ENCODE results near the gene AFMID. TPM values are rescaled to one million over a fixed set of nuclear protein-coding genes. Genes with fewer than 3 reads are reported as not detected.

AFMID gene
- total and polyA plus RNA-seq, 2 of the 8 experiments (the other 6 are each of a cell fraction or from before 2014, with no cell fraction given), result 49.0 to 53.0 TPM

GRCh38 chr17:78154903-78155811 is 32.0 kb upstream of the AFMID start:
- H3K9me3 ChIP-seq (ENCODE audit: insufficient read depth in 2 of 2, low read depth in 1 of 2, low read length in 1 of 2), result no peaks in the 10 kb centered on the region
- no peak overlapping the region for H3K14ac ChIP-seq (ENCODE audit: insufficient read length)
- no peak overlapping the region for H2BK15ac ChIP-seq (ENCODE audit: low read length)
- no peaks in the 10 kb centered on the region for H3K23me2 ChIP-seq (ENCODE audit: low read depth, low read length)
- no peak overlapping the region for H3K23ac ChIP-seq (ENCODE audit: insufficient read length)
- no peak overlapping the region for H2BK12ac ChIP-seq (ENCODE audit: low read depth, low read length)
- no peaks in the 10 kb centered on the region for H3K27me3 ChIP-seq (replicated peaks in 1 of 4; ENCODE audit: control insufficient read depth in 3 of 4, extremely low read depth in 1 of 4, insufficient read depth in 3 of 4, low read length in 3 of 4)
- DNase-seq (ENCODE audit: low read depth in 1 of 2, low spot score in 2 of 2) (no peak), FAIRE-seq (no peak)
- no peak overlapping the region for H2AFZ ChIP-seq (ENCODE audit: low read length)
- H2BK20ac ChIP-seq (ENCODE audit: low read length), result no peak overlapping the region
- 94% methylated on average over 11 of the region's 11 CpGs; no CpG with 5 or more reads in 1 of the 2 experiments for WGBS, 2 experiments (ENCODE audit: extremely low coverage in 1 of 2, insufficient coverage in 1 of 2, insufficient read length in 1 of 2, insufficient replicate concordance in 2 of 2, low coverage in 1 of 2, low lambda C conversion rate in 2 of 2, missing lambda C conversion rate in 1 of 2)
- no peak overlapping the region for H3K18ac ChIP-seq (ENCODE audit: extremely low read depth, low read length)
- no peak overlapping the region for H3K9ac ChIP-seq (replicated peaks in 1 of 4; ENCODE audit: extremely low read depth in 1 of 4, low read depth in 3 of 4, low read length in 3 of 4)
- POLR2A ChIA-PET (ENCODE audit: partially characterized antibody), result no interaction called here
- no peaks in the 10 kb centered on the region for H3K79me2 ChIP-seq (ENCODE audit: control insufficient read depth in 1 of 2, insufficient read depth in 2 of 2, low read length in 2 of 2)
- CTCF ChIA-PET (ENCODE audit: partially characterized antibody), result no interaction called here
- no peaks in the 10 kb centered on the region for H4K20me1 ChIP-seq (replicated peaks in 1 of 2; ENCODE audit: control insufficient read depth in 1 of 2, insufficient read depth in 2 of 2, low read length in 2 of 2)
- no peak overlapping the region for H3K4ac ChIP-seq (replicated peaks; ENCODE audit: insufficient read length, low read depth, low read length)
- no peak overlapping the region for H3K56ac ChIP-seq (replicated peaks; ENCODE audit: insufficient read length, low read depth, low read length)
- no peak overlapping the region for H2AK5ac ChIP-seq (ENCODE audit: low read depth, low read length)
- no peak overlapping the region for H4K5ac ChIP-seq (ENCODE audit: insufficient read length, low read depth, low read length)
- no peak overlapping the region for H4K8ac ChIP-seq (ENCODE audit: extremely low read depth, insufficient read depth, low read length)
- no peak overlapping the region for H3K27ac ChIP-seq (ENCODE audit: low read depth, low read length)
- H3K79me1 ChIP-seq (ENCODE audit: low read depth, low read length), result no peaks in the 10 kb centered on the region
- no peak overlapping the region for H2BK120ac ChIP-seq (replicated peaks; ENCODE audit: low read depth, low read length)
- no peak overlapping the region for H3K4me2 ChIP-seq (ENCODE audit: insufficient read depth in 1 of 2, low read depth in 2 of 2, low read length in 2 of 2)
- no peaks in the 10 kb centered on the region for H3K36me3 ChIP-seq (ENCODE audit: control insufficient read depth in 2 of 4, insufficient read depth in 4 of 4, low read length in 3 of 4)
- no peak overlapping the region for H2BK5ac ChIP-seq (ENCODE audit: low read depth, low read length)
- H3K4me1 ChIP-seq (replicated peaks in 1 of 4; ENCODE audit: control insufficient read depth in 3 of 4, insufficient read depth in 4 of 4, low read length in 3 of 4), result no peaks in the 10 kb centered on the region
- no peak overlapping the region for H4K91ac ChIP-seq (replicated peaks; ENCODE audit: insufficient read length, low read length)
- no peak overlapping the region for H3K4me3 ChIP-seq (ENCODE audit: extremely low read depth in 1 of 4, insufficient read depth in 2 of 4, low read depth in 3 of 4, low read length in 4 of 4)
- TF ChIP-seq SAP30 (IDR thresholded peaks at IDR 0.05; ENCODE audit: insufficient read depth, insufficient replicate concordance, low read length), result no peak
- no peak for TF ChIP-seq SP4 (IDR thresholded peaks at IDR 0.05; ENCODE audit: low read length)
- no peak for TF ChIP-seq EGR1 (IDR thresholded peaks at IDR 0.05; ENCODE audit: borderline replicate concordance, low read depth, low read length)
- no peak for TF ChIP-seq TAF7 (optimal IDR thresholded peaks at IDR 0.05; ENCODE audit: borderline replicate concordance, low read depth, low read length)
- no peak for TF ChIP-seq SP1 (IDR thresholded peaks at IDR 0.05; ENCODE audit: low read depth, low read length)
- no peak for TF ChIP-seq EZH2 (IDR thresholded peaks at IDR 0.05; ENCODE audit: low read depth, low read length, severe bottlenecking)
- no peak for TF ChIP-seq JUND (IDR thresholded peaks at IDR 0.05; ENCODE audit: low read length)
- TF ChIP-seq CTBP2 (IDR thresholded peaks at IDR 0.05; ENCODE audit: borderline replicate concordance, insufficient read depth, insufficient read length, low read length), result no peak
- no peak for TF ChIP-seq GTF2F1 (IDR thresholded peaks at IDR 0.05; ENCODE audit: borderline replicate concordance, low read depth, low read length)
- no peak for TF ChIP-seq CHD1 (IDR thresholded peaks at IDR 0.05; ENCODE audit: low read depth, low read length)
- no peak for TF ChIP-seq POLR2AphosphoS5 (IDR thresholded peaks at IDR 0.05; ENCODE audit: low read depth, low read length)

Data from H1 (cell line).